Measurements from ENCODE around the gene PSME3. TPM values are rescaled to one million over a fixed set of nuclear protein-coding genes. Genes with fewer than 3 reads are reported as not detected.
"Not testable (repeated sequence)": the region's sequence is repeated elsewhere in the genome, so short reads cannot be mapped to it uniquely, and the experiment has no call there.

The PSME3 gene
- total RNA-seq, 1 donor from 2014 or later, result 136 TPM

- POLR2A ChIA-PET, result no interaction called here
- TF ChIP-seq, protein P1, sequence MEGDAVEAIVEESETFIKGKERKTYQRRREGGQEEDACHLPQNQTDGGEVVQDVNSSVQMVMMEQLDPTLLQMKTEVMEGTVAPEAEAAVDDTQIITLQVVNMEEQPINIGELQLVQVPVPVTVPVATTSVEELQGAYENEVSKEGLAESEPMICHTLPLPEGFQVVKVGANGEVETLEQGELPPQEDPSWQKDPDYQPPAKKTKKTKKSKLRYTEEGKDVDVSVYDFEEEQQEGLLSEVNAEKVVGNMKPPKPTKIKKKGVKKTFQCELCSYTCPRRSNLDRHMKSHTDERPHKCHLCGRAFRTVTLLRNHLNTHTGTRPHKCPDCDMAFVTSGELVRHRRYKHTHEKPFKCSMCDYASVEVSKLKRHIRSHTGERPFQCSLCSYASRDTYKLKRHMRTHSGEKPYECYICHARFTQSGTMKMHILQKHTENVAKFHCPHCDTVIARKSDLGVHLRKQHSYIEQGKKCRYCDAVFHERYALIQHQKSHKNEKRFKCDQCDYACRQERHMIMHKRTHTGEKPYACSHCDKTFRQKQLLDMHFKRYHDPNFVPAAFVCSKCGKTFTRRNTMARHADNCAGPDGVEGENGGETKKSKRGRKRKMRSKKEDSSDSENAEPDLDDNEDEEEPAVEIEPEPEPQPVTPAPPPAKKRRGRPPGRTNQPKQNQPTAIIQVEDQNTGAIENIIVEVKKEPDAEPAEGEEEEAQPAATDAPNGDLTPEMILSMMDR (IDR thresholded peaks at IDR 0.05), result no peak
- intact Hi-C loops (cut with micrococcal nuclease), result no loop called here
These were observed 38.5 kb downstream of the PSME3 start for GRCh38 chr17:42871647-42872046.

DNA sequence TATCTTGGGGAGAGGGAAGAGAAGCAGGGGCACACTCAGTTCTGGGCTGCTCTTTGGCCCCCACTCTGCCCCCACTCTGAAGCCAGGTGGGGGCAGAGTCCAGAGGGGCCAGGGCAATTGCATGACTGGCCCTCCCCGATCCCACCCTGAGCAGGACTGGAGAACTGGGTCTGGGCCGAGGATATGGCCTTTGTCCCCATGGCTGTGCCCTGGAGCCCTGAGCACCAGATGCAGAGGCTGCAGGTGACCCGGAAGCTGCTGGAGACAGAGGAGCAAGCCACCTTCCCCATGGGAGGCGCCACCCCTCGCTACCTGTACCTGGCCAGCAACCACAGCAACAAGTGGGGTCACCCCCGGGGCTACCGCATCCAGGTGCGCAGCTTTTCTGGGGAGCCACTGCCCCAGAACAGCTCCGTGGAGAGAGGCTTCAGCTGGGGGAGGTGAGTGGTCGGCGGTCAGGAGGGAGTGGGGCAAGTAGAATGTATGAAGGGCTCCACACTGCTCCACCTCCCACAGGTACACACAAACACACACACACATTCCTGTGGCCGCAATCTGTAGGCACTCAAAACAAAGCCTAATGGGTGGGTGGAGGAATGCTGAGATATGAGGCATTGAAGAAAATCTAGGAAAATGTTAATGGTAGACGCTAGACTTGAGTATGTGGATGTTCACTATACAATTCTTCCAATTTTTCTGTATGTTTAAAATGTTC, 39.2 kb downstream of the PSME3 start:
- no peaks in the 10 kb centered on the region for H3K4me1 Mint-ChIP-seq
- TF ChIP-seq, protein P1 (IDR thresholded peaks at IDR 0.05), result no peak
- H3K4me3 Mint-ChIP-seq, result no peak overlapping the region
- ATAC-seq (ENCODE audit: low read depth), result no peak
- POLR2A ChIA-PET, result interaction anchor here (0.6 kb wide), 1 partner anchor 149 kb away, joined by 3 read pairs; no protein-coding TSS in a partner anchor
- peaks cover 2% of the 10 kb centered on the region for H3K9me3 Mint-ChIP-seq
- intact Hi-C loops (cut with micrococcal nuclease), result no loop called here
- no peak overlapping the region for H3K27ac Mint-ChIP-seq
- CTCF ChIA-PET, result no interaction called here
- DNase-seq, result no peak
- no peaks in the 10 kb centered on the region for H3K36me3 Mint-ChIP-seq (ENCODE audit: low read depth)
- H3K27me3 Mint-ChIP-seq, result peaks cover 15% of the 10 kb centered on the region

More at GRCh38 chr17:42871647-42872046, 38.5 kb downstream of the PSME3 start:
- CTCF ChIA-PET, result no interaction called here
- no peaks in the 10 kb centered on the region for H3K4me1 Mint-ChIP-seq
- peaks cover 13% of the 10 kb centered on the region for H3K27me3 Mint-ChIP-seq
- DNase-seq (no peak), ATAC-seq (ENCODE audit: low read depth) (no peak)
- H3K36me3 Mint-ChIP-seq (ENCODE audit: low read depth), result no peaks in the 10 kb centered on the region
- no peak overlapping the region for H3K27ac Mint-ChIP-seq
- no peak overlapping the region for H3K4me3 Mint-ChIP-seq
- H3K9me3 Mint-ChIP-seq, result peaks cover 2% of the 10 kb centered on the region

- Mint-ChIP-seq H3K9me3 (peaks cover 2% of the 10 kb centered on the region), H3K27me3 (peaks cover 19% of the 10 kb centered on the region), H3K4me1 (no peaks in the 10 kb centered on the region), H3K36me3 (ENCODE audit: low read depth) (no peaks in the 10 kb centered on the region), H3K4me3 (no peak overlapping the region), H3K27ac (no peak overlapping the region)
- intact Hi-C loops (cut with micrococcal nuclease), result no loop called here
- TF ChIP-seq, protein P1 (IDR thresholded peaks at IDR 0.05), result no peak
- ChIA-PET CTCF (no interaction called here), POLR2A (no interaction called here)
- no peak for DNase-seq
- ATAC-seq (ENCODE audit: low read depth), result no peak
These were observed 40.1 kb downstream of the PSME3 start for GRCh38 chr17:42873315-42873714.

- H3K4me1 Mint-ChIP-seq; CTCF ChIA-PET; DNase-seq; H3K27ac Mint-ChIP-seq; intact Hi-C loops (cut with micrococcal nuclease); H3K4me3 Mint-ChIP-seq; H3K36me3 Mint-ChIP-seq (ENCODE audit: low read depth); ATAC-seq (ENCODE audit: low read depth); H3K9me3 Mint-ChIP-seq: not testable (repeated sequence)
- peaks cover 24% of the 10 kb centered on the region for H3K27me3 Mint-ChIP-seq
- POLR2A ChIA-PET, result interaction anchor here (0.6 kb wide), 1 partner anchor 100 kb away, joined by 4 read pairs; no protein-coding TSS in a partner anchor
These were observed 40.9 kb downstream of the PSME3 start for GRCh38 chr17:42873932-42874695.

- Mint-ChIP-seq H3K9me3 (no peaks in the 10 kb centered on the region), H3K36me3 (ENCODE audit: low read depth) (no peaks in the 10 kb centered on the region), H3K27me3 (peaks cover 22% of the 10 kb centered on the region), H3K27ac (no peak overlapping the region), H3K4me1 (no peaks in the 10 kb centered on the region), H3K4me3 (no peak overlapping the region)
- ChIA-PET CTCF (no interaction called here), POLR2A (no interaction called here)
- TF ChIP-seq, protein P1 (IDR thresholded peaks at IDR 0.05), result no peak
- intact Hi-C loops (cut with micrococcal nuclease), result no loop called here
- ATAC-seq (ENCODE audit: low read depth) (no peak), DNase-seq (no peak)
These were observed 43.8 kb downstream of the PSME3 start for GRCh38 chr17:42877037-42877436.
